Heart left ventricle (tissue), 13 donors: Measurements from ENCODE around the gene CTDP1.

Experiments used
- CTCF ChIP-seq, 12 donors: fragments of 200-600 bp; sonication (generic) in 4 of 12; IDR thresholded peaks; one replicate each; pipeline versions ENCODE4 v1.5.0 to v1.8.0; 2018 to 2022; ENCODE audit warnings: antibody characterized with exemption in 12 of 12, mild to moderate bottlenecking in 5 of 12
- POLR2A ChIP-seq, 2 donors: fragments of 450-650 bp; IDR thresholded peaks; one replicate each; pipeline ENCODE4 v1.6.1; 2017; ENCODE audit warnings: antibody characterized with exemption in 2 of 2, mild to moderate bottlenecking in 2 of 2, moderate library complexity in 2 of 2
- donor health status: ischemic (EF 13 %, LVEDD 7.1; RV severe dilation, severe dysfunction).
- donor health status: DM: no; HTN: yes; CAD: no.
- donor health status: DM: no; HTN: no; CAD: no.
- donor health status: ischemic (EF 25% LVEDD 6.9; RV normal size, moderate dysfunction).
- donor health status: ischemic (EF 25% LVEDD 5.7; RV mildly dilated, moderate dysfunction).
- donor health status: ischemic (EF 35%, LVEDD 5.7; RV mildly dilated, moderate dysfunction).
- donor health status: nonischemic (EF 11% LVEDD 7.7; RV severe dilation, severe dysfunction).
- donor health status: DM: yes; HTN: yes; CAD: no.
- donor health status: PGD.
- donor health status: ischemic (EF 29% LVEDD 5.4; RV normal size, mild dysfunction).
- donor health status: nonischemic (EF 23%, LVEDD 6.1; RV moderate dilation, normal function).

GRCh38 chr18:79704631-79705030, 25.0 kb downstream of the CTDP1 start:
- TF ChIP-seq CTCF (IDR thresholded peaks at IDR 0.05) (no peak), POLR2A (IDR thresholded peaks at IDR 0.05) (no peak)
